Measurements from ENCODE around the gene LIN28B. TPM values are rescaled to one million over a fixed set of nuclear protein-coding genes. Genes with fewer than 3 reads are reported as not detected.

The LIN28B gene
- total and polyA plus RNA-seq, 8 donors: 0.09 to 0.44 (median 0.29) TPM; not detected in 2

GRCh38 chr6:105113422-105113821 lies 156.5 kb downstream of the LIN28B start:
- TF ChIP-seq, protein P1, sequence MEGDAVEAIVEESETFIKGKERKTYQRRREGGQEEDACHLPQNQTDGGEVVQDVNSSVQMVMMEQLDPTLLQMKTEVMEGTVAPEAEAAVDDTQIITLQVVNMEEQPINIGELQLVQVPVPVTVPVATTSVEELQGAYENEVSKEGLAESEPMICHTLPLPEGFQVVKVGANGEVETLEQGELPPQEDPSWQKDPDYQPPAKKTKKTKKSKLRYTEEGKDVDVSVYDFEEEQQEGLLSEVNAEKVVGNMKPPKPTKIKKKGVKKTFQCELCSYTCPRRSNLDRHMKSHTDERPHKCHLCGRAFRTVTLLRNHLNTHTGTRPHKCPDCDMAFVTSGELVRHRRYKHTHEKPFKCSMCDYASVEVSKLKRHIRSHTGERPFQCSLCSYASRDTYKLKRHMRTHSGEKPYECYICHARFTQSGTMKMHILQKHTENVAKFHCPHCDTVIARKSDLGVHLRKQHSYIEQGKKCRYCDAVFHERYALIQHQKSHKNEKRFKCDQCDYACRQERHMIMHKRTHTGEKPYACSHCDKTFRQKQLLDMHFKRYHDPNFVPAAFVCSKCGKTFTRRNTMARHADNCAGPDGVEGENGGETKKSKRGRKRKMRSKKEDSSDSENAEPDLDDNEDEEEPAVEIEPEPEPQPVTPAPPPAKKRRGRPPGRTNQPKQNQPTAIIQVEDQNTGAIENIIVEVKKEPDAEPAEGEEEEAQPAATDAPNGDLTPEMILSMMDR (IDR thresholded peaks at IDR 0.05): no peak
- intact Hi-C loops (cut with DNase I): no loop called here
- ATAC-seq (no peak), DNase-seq (no peak)
- Histone ChIP-seq H3K27ac (no peak overlapping the region), H3K4me3 (no peak overlapping the region), H3K36me3 (no peaks in the 10 kb centered on the region), H3K9me3 (no peaks in the 10 kb centered on the region), H3K4me1 (no peaks in the 10 kb centered on the region), H3K27me3 (no peaks in the 10 kb centered on the region)

DNA sequence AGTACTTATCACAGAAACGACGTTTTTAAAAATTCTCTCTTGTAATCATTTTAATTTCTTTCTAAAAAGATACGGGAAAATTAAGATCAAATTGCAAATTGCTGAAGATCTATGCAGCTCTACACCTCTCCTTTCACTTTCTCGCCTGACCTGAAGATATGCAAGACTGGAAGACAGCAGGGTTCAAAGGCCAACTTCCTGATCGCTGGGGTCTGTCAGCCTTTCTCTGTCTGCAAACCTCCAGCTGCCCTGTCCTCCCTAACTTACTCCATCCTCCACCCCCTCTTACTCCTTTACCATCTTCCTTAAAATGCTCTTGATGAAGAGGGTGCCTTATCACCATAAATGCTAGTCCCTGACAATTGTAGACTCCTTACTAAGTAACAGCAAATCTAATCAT lies 159.2 kb downstream of the LIN28B start:
- TF ChIP-seq, protein P1 (IDR thresholded peaks at IDR 0.05): no peak
- Histone ChIP-seq H3K4me1 (no peaks in the 10 kb centered on the region), H3K9me3 (no peaks in the 10 kb centered on the region), H3K36me3 (no peaks in the 10 kb centered on the region), H3K4me3 (no peak overlapping the region), H3K27me3 (no peaks in the 10 kb centered on the region), H3K27ac (no peak overlapping the region)
- DNase-seq: no peak
- intact Hi-C loops (cut with DNase I): no loop called here
- ATAC-seq: no peak

DNA sequence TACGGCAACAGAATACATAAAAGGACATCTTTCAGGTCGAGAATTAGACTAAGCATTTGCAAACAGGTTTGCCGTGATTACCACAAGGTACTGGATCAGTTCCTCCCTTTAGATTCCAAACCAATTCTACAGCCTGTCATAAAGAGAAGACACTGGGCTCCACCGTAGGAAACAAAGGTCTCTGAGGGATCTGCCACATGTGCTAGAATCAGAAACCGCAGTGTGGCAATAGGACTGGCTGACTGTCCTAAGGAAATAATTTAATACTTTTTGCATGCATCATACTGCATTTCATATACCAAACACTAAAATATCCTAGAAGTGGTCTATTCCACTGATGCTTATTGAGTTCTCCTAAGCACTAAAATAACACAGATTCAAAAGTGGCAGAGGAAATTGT lies 163.7 kb downstream of the LIN28B start:
- no peak overlapping the region for H3K27ac ChIP-seq
- H3K4me1 ChIP-seq: no peaks in the 10 kb centered on the region
- intact Hi-C loops (cut with DNase I): no loop called here
- TF ChIP-seq, protein P1 (IDR thresholded peaks at IDR 0.05): no peak
- ATAC-seq (no peak), DNase-seq (no peak)
- H3K9me3 ChIP-seq: no peaks in the 10 kb centered on the region
- no peaks in the 10 kb centered on the region for H3K27me3 ChIP-seq
- H3K4me3 ChIP-seq: no peak overlapping the region
- H3K36me3 ChIP-seq: no peaks in the 10 kb centered on the region

DNA sequence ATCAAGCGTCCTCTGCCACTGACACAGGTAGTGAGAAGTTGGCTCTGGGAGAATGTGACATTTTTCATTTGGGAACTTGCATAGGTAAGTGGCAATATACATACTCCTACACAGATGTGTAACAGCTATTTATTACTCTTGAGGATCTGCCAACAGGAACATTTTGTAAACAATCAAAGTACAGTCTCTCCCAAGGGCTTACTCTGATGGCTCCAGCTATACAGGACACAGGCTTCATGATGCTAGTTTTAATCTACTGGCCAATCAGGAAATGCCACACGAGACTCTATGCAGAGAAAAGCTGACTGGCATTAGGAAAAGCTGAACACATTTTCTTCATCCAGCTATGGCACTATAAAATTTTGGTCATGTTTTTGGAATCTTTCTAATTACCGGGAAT lies 165.1 kb downstream of the LIN28B start:
- Histone ChIP-seq H3K27me3 (no peaks in the 10 kb centered on the region), H3K27ac (no peak overlapping the region), H3K9me3 (no peaks in the 10 kb centered on the region), H3K36me3 (no peaks in the 10 kb centered on the region), H3K4me1 (no peaks in the 10 kb centered on the region), H3K4me3 (no peak overlapping the region)
- DNase-seq: no peak
- TF ChIP-seq, protein P1 (IDR thresholded peaks at IDR 0.05): no peak
- intact Hi-C loops (cut with DNase I): no loop called here
- ATAC-seq: no peak

GRCh38 chr6:105122717-105123116 lies 165.8 kb downstream of the LIN28B start:
- DNase-seq (no peak), ATAC-seq (no peak)
- H3K4me3 ChIP-seq: no peak overlapping the region
- intact Hi-C loops (cut with DNase I): no loop called here
- no peaks in the 10 kb centered on the region for H3K4me1 ChIP-seq
- H3K27ac ChIP-seq: no peak overlapping the region
- no peaks in the 10 kb centered on the region for H3K9me3 ChIP-seq
- no peaks in the 10 kb centered on the region for H3K36me3 ChIP-seq
- no peaks in the 10 kb centered on the region for H3K27me3 ChIP-seq
- TF ChIP-seq, protein P1 (IDR thresholded peaks at IDR 0.05): no peak

Other genes starting within 250 kb of the LIN28B start
- 10 to 100 TPM; 10.1 to 12.9 TPM for gene HACE1, start 97.2 kb upstream of the LIN28B start, total RNA-seq
- 10 to 100 TPM; 22.4 to 27.0 (median 25.1) TPM for gene HACE1, start 97.2 kb upstream of the LIN28B start, polyA plus RNA-seq (ENCODE audit: insufficient read length in 6 of 6)
- under 1 TPM; 0.41 to 0.71 TPM for gene POPDC3, start 222.9 kb downstream of the LIN28B start, total RNA-seq
- 1 to 10 TPM in 2 of 6 donors, under 1 TPM in 4; 0.66 to 1.1 (median 0.94) TPM for gene POPDC3, start 222.9 kb downstream of the LIN28B start, polyA plus RNA-seq (ENCODE audit: insufficient read length in 6 of 6)

Data from left lung (tissue), 10 donors.